H1 (cell line): ENCODE data around the gene FAM241B. TPM values are rescaled to one million over a fixed set of nuclear protein-coding genes. Genes with fewer than 3 reads are reported as not detected.
A peak's percentile ranks its signal among the peaks of the same experiment; 100 is the strongest.

Source experiments
- CTCF ChIA-PET: fragments of 300-600 bp; sonication (Branson Sonifier 250); formaldehyde crosslinking; loops from one replicate; lab custom pipeline; 2021; ENCODE audit not compliant: partially characterized antibody; lab: Charles Lee
- POLR2A ChIA-PET: fragments of 300-600 bp; sonication (Branson Sonifier 250); formaldehyde crosslinking; loops from one replicate; lab custom pipeline; 2021; ENCODE audit warnings: inconsistent platforms; ENCODE audit not compliant: partially characterized antibody; lab: Charles Lee
- DNase-seq, 2 experiments: peaks; one replicate each; pipeline versions ENCODE4 v3.0.0 to v3.0.0-alpha.2; 2010 to 2022; ENCODE audit warnings: low spot score in 2 of 2, low read depth in 1 of 2, mixed read lengths in 1 of 2
- FAIRE-seq: peaks from 2 replicates; lab custom pipeline; 2011; peaks lifted over from hg19 to GRCh38; lab: Jason Lieb, UNC
- H2AFZ ChIP-seq: 2 replicates; pipeline ENCODE4 v1.8.1; 2012; ENCODE audit warnings: low read length, inconsistent platforms
- H2AK5ac ChIP-seq: 2 replicates; pipeline ENCODE4 v1.6.1; 2013; ENCODE audit warnings: low read depth, low read length
- H2BK120ac ChIP-seq: replicated peaks from 2 replicates; pipeline ENCODE3; 2013; ENCODE audit warnings: low read depth, low read length, inconsistent platforms
- H2BK12ac ChIP-seq: 2 replicates; pipeline ENCODE4 v1.6.1; 2013; ENCODE audit warnings: low read depth, low read length
- H2BK15ac ChIP-seq: 2 replicates; pipeline ENCODE4 v1.6.1; 2013; ENCODE audit warnings: low read length
- H2BK20ac ChIP-seq: 2 replicates; pipeline ENCODE4 v1.6.1; 2013; ENCODE audit warnings: low read length
- H2BK5ac ChIP-seq: 2 replicates; pipeline ENCODE4 v1.6.1; 2013; ENCODE audit warnings: low read depth, low read length
- H3K14ac ChIP-seq: 2 replicates; pipeline ENCODE4 v1.6.1; 2013; ENCODE audit warnings: inconsistent platforms; ENCODE audit not compliant: insufficient read length
- H3K18ac ChIP-seq: 2 replicates; pipeline ENCODE4 v1.6.1; 2013; ENCODE audit warnings: low read length; ENCODE audit errors: extremely low read depth
- H3K23ac ChIP-seq: 2 replicates; pipeline ENCODE4 v1.6.1; 2013; ENCODE audit warnings: inconsistent platforms; ENCODE audit not compliant: insufficient read length
- H3K23me2 ChIP-seq: 2 replicates; pipeline ENCODE4 v1.6.1; 2013; ENCODE audit warnings: low read depth, low read length
- H3K27ac ChIP-seq: 2 replicates; pipeline ENCODE4 v1.6.1; 2011; ENCODE audit warnings: low read depth, low read length, inconsistent platforms
- H3K27me3 ChIP-seq, 4 experiments: replicated peaks in 1 of 4; 1 replicate in 1 of 4; 2 replicates in 3 of 4; pipeline versions ENCODE4 v1.6.1 to v1.8.1; 2011 to 2013; ENCODE audit warnings: low read length in 3 of 4, mild to moderate bottlenecking in 3 of 4, inconsistent platforms in 2 of 4, mixed read lengths in 2 of 4, moderate library complexity in 1 of 4; ENCODE audit not compliant: control insufficient read depth in 3 of 4, insufficient read depth in 3 of 4; ENCODE audit errors: extremely low read depth in 1 of 4
- H3K36me3 ChIP-seq, 4 experiments: 2 replicates each; pipeline versions ENCODE4 v1.6.1 to v1.8.1; 2011 to 2013; ENCODE audit warnings: mild to moderate bottlenecking in 4 of 4, low read length in 3 of 4, moderate library complexity in 2 of 4, control low read depth in 1 of 4, inconsistent platforms in 1 of 4; ENCODE audit not compliant: insufficient read depth in 4 of 4, control insufficient read depth in 2 of 4
- H3K4ac ChIP-seq: replicated peaks from 2 replicates; pipeline ENCODE3; 2013; ENCODE audit warnings: low read length, low read depth, mixed read lengths, inconsistent platforms; ENCODE audit not compliant: insufficient read length
- H3K4me1 ChIP-seq, 4 experiments: replicated peaks in 1 of 4; 1 replicate in 1 of 4; 2 replicates in 3 of 4; pipeline versions ENCODE4 v1.6.1 to v1.8.1; 2011 to 2013; ENCODE audit warnings: low read length in 3 of 4, inconsistent platforms in 2 of 4, mixed read lengths in 1 of 4; ENCODE audit not compliant: insufficient read depth in 4 of 4, control insufficient read depth in 3 of 4
- H3K4me2 ChIP-seq, 2 experiments: 2 replicates each; pipeline versions ENCODE4 v1.6.1 to v1.8.1; 2011 to 2013; ENCODE audit warnings: low read depth in 2 of 2, low read length in 2 of 2, control low read depth in 1 of 2, inconsistent platforms in 1 of 2, mild to moderate bottlenecking in 1 of 2; ENCODE audit not compliant: insufficient read depth in 1 of 2
- H3K4me3 ChIP-seq, 4 experiments: fragments of 200-600, 300-600 bp in 1 of 4; sonication (generic), shearing (Covaris generic), sonication (Bioruptor Twin) in 1 of 4; 2 replicates each; pipeline versions ENCODE4 v1.5.1 to v1.8.1; 2011 to 2016; ENCODE audit warnings: low read length in 4 of 4, low read depth in 3 of 4, control low read depth in 2 of 4, inconsistent platforms in 2 of 4, mild to moderate bottlenecking in 2 of 4, mixed read lengths in 1 of 4, moderate library complexity in 1 of 4; ENCODE audit not compliant: insufficient read depth in 2 of 4; ENCODE audit errors: extremely low read depth in 1 of 4
- H3K56ac ChIP-seq: replicated peaks from 2 replicates; pipeline ENCODE3; 2013; ENCODE audit warnings: low read depth, mild to moderate bottlenecking, mixed read lengths, low read length, inconsistent platforms; ENCODE audit not compliant: insufficient read length
- H3K79me1 ChIP-seq: 2 replicates; pipeline ENCODE4 v1.6.1; 2013; ENCODE audit warnings: low read depth, low read length, control low read depth
- H3K79me2 ChIP-seq, 2 experiments: 2 replicates each; pipeline versions ENCODE4 v1.6.1 to v1.8.1; 2012 to 2013; ENCODE audit warnings: low read length in 2 of 2, mild to moderate bottlenecking in 2 of 2, inconsistent platforms in 1 of 2; ENCODE audit not compliant: insufficient read depth in 2 of 2, control insufficient read depth in 1 of 2
- H3K9ac ChIP-seq, 4 experiments: replicated peaks in 1 of 4; 1 replicate in 1 of 4; 2 replicates in 3 of 4; pipeline versions ENCODE4 v1.6.1 to v1.8.1; 2011 to 2013; ENCODE audit warnings: low read depth in 3 of 4, low read length in 3 of 4, control low read depth in 2 of 4, mild to moderate bottlenecking in 2 of 4, moderate library complexity in 2 of 4, inconsistent platforms in 1 of 4; ENCODE audit errors: extremely low read depth in 1 of 4
- H3K9me3 ChIP-seq, 2 experiments: 2 replicates each; pipeline versions ENCODE4 v1.6.1 to v1.8.1; 2012 to 2013; ENCODE audit warnings: mild to moderate bottlenecking in 2 of 2, moderate library complexity in 2 of 2, control low read depth in 1 of 2, inconsistent platforms in 1 of 2, low read depth in 1 of 2, low read length in 1 of 2, mixed read lengths in 1 of 2; ENCODE audit not compliant: insufficient read depth in 2 of 2
- H4K20me1 ChIP-seq, 2 experiments: replicated peaks in 1 of 2; 2 replicates each; pipeline versions ENCODE3 to v1.8.1; 2011 to 2013; ENCODE audit warnings: inconsistent platforms in 2 of 2, low read length in 2 of 2, mild to moderate bottlenecking in 1 of 2; ENCODE audit not compliant: insufficient read depth in 2 of 2, control insufficient read depth in 1 of 2
- H4K5ac ChIP-seq: 2 replicates; pipeline ENCODE4 v1.6.1; 2013; ENCODE audit warnings: low read length, low read depth, mixed read lengths, inconsistent platforms; ENCODE audit not compliant: insufficient read length
- H4K8ac ChIP-seq: 2 replicates; pipeline ENCODE4 v1.8.0; 2013; ENCODE audit warnings: mild to moderate bottlenecking, moderate library complexity, low read length, inconsistent platforms; ENCODE audit not compliant: insufficient read depth; ENCODE audit errors: extremely low read depth
- H4K91ac ChIP-seq: replicated peaks from 2 replicates; pipeline ENCODE3; 2013; ENCODE audit warnings: low read length, mixed read lengths, inconsistent platforms; ENCODE audit not compliant: insufficient read length
- HDAC2 ChIP-seq, 2 experiments: fragments of 300-600 bp in 1 of 2; sonication (generic) in 1 of 2; IDR thresholded peaks; 2 replicates each; pipeline ENCODE4 v1.6.1; 2011 to 2012; ENCODE audit warnings: low read depth in 2 of 2, low read length in 2 of 2, mild to moderate bottlenecking in 2 of 2, moderate library complexity in 2 of 2, borderline replicate concordance in 1 of 2, inconsistent platforms in 1 of 2
- KDM1A ChIP-seq: fragments of 200-600, 300-600 bp; sonication (generic); IDR thresholded peaks from 2 replicates; pipeline ENCODE4 v1.7.1; 2016; ENCODE audit warnings: mild to moderate bottlenecking, low read length, borderline replicate concordance
- MAFK ChIP-seq: IDR thresholded peaks from 2 replicates; pipeline ENCODE4 v1.6.1; 2012; ENCODE audit warnings: low read depth, mild to moderate bottlenecking, improper control_type of control experiment, low read length
- NANOG ChIP-seq: IDR thresholded peaks from 2 replicates; pipeline ENCODE4 v1.6.1; 2011; ENCODE audit warnings: low read length, low read depth, mild to moderate bottlenecking, inconsistent platforms; ENCODE audit not compliant: insufficient read depth, poor library complexity, severe bottlenecking
- RBBP5 ChIP-seq: IDR thresholded peaks from 2 replicates; pipeline ENCODE4 v1.7.1; 2012; ENCODE audit warnings: low read depth, mild to moderate bottlenecking, inconsistent platforms, low read length, moderate library complexity, borderline replicate concordance
- SIX5 ChIP-seq: IDR thresholded peaks from 2 replicates; pipeline ENCODE4 v1.6.1; 2011; ENCODE audit warnings: mild to moderate bottlenecking, low read depth, low read length
- SP4 ChIP-seq: IDR thresholded peaks from 2 replicates; pipeline ENCODE4 v1.6.1; 2012; ENCODE audit warnings: low read length, inconsistent platforms
- TEAD4 ChIP-seq: IDR thresholded peaks from 2 replicates; pipeline ENCODE4 v1.6.1; 2012; ENCODE audit warnings: low read depth, low read length, inconsistent platforms, mixed read lengths
- WGBS, 2 experiments: shearing (Covaris generic) in 1 of 2; methylation state at CpG; one replicate each; pipeline versions ENCODE4 v1.1.6 to v1.1.7; 2013 to 2015; ENCODE audit warnings: low lambda C conversion rate in 2 of 2, mixed read lengths in 2 of 2, inconsistent platforms in 1 of 2, low coverage in 1 of 2, missing lambda C conversion rate in 1 of 2; ENCODE audit not compliant: insufficient replicate concordance in 2 of 2, insufficient coverage in 1 of 2, insufficient read length in 1 of 2; ENCODE audit errors: extremely low coverage in 1 of 2, missing lambda C conversion rate in 1 of 2; 5-methylcytosine and 5-hydroxymethylcytosine counted together
- polyA plus RNA-seq, 7 experiments: library from polyadenylated mRNA; depleted of rRNA in 3 of 7; stranded (reverse) in 5 of 7; unstranded in 2 of 7; fragments of >200 nt in 5 of 7; fragments of 200-250 nt in 2 of 7; gene quantifications; 1 replicate in 5 of 7; 2 replicates in 1 of 7; 4 replicates in 1 of 7; pipeline versions ENCODE4 v1.2.1 to v1.2.3, GENCODE V29; 2011 to 2013; ENCODE audit warnings: missing spikeins in 2 of 7, mixed read lengths in 2 of 7
- total RNA-seq: library from RNA; stranded (reverse); fragmentation: NEBNext Ultra II Directional; extraction: Animal tissue kit (Norgen Biotek cat#: 25700); gene quantifications from 2 replicates; pipeline ENCODE4 v1.2.1, GENCODE V29; 2021
- TF ChIP-seq, protein P1 (sequence below), 3 experiments: IDR thresholded peaks; 1 replicate in 2 of 3; 2 replicates in 1 of 3; pipeline versions ENCODE4 v1.5.1 to v1.6.1; 2011; ENCODE audit warnings: low read length in 3 of 3, mild to moderate bottlenecking in 3 of 3, inconsistent platforms in 2 of 3, low read depth in 1 of 3, moderate library complexity in 1 of 3; ENCODE audit not compliant: insufficient read depth in 1 of 3; ENCODE audit errors: control extremely low read depth in 1 of 3

The FAM241B gene
- total and polyA plus RNA-seq, 2 of the 8 experiments (the other 6 are each of a cell fraction or from before 2014, with no cell fraction given): 19.3 to 30.1 TPM

- Histone ChIP-seq H3K56ac (no peak overlapping the region), H3K27me3 (peaks cover 0 to 3% (median 0%) of the 10 kb centered on the region in 4 experiments; a peak in 1 of 7 replicates), H3K79me1 (no peaks in the 10 kb centered on the region), H3K27ac (no peak overlapping the region), H3K4me1 (peaks cover 0 to 8% (median 2%) of the 10 kb centered on the region in 4 experiments; a peak in 4 of 7 replicates), H2BK12ac (peak overlapping the region; percentile 55; the same call in 1 of the 2 replicates), H4K91ac (no peak overlapping the region), H3K18ac (0 out of 2 replicates have a peak overlapping the region, but pooled peaks have one; percentile 43), H3K36me3 (no peaks in the 10 kb centered on the region), H4K8ac (no peak overlapping the region; the same call in 1 of the 2 replicates), H4K5ac (no peak overlapping the region), H3K4ac (no peak overlapping the region), H3K4me2 (no peak overlapping the region), H3K4me3 (no peak overlapping the region), H2BK15ac (no peak overlapping the region), H2AK5ac (no peak overlapping the region), H2BK5ac (no peak overlapping the region; the same call in 1 of the 2 replicates), H3K79me2 (no peaks in the 10 kb centered on the region), H3K23ac (no peak overlapping the region), H2BK20ac (no peak overlapping the region), H2AFZ (no peak overlapping the region), H3K9ac (no peak overlapping the region), H3K14ac (no peak overlapping the region), H3K9me3 (no peaks in the 10 kb centered on the region), H4K20me1 (no peaks in the 10 kb centered on the region), H2BK120ac (no peak overlapping the region), H3K23me2 (no peaks in the 10 kb centered on the region)
- POLR2A ChIA-PET: interaction anchor here (0.8 kb wide), 1 partner anchor 9 kb away, joined by 3 read pairs; no protein-coding TSS in a partner anchor
- no peak for FAIRE-seq
- 90% methylated on average over 11 of the region's 11 CpGs; no CpG with 5 or more reads in 1 of the 2 experiments for WGBS, 2 experiments
- CTCF ChIA-PET: interaction anchor here (0.6 to 59.4 kb wide), 10 partner anchors 11 to 252 kb away, joined by 3 to 1374 read pairs (median 12); no protein-coding TSS in a partner anchor
- no peak for DNase-seq
- TF ChIP-seq TEAD4: no peak
- no peak for TF ChIP-seq MAFK
- TF ChIP-seq NANOG: no peak
- TF ChIP-seq HDAC2 (IDR thresholded peaks at IDR 0.05; ENCODE audit: borderline replicate concordance in 1 of 2, low read depth in 2 of 2, low read length in 2 of 2): no peak
- TF ChIP-seq RBBP5: no peak
- no peak for TF ChIP-seq SIX5
- no peak for TF ChIP-seq KDM1A
- TF ChIP-seq SP4: no peak
- TF ChIP-seq, protein P1, sequence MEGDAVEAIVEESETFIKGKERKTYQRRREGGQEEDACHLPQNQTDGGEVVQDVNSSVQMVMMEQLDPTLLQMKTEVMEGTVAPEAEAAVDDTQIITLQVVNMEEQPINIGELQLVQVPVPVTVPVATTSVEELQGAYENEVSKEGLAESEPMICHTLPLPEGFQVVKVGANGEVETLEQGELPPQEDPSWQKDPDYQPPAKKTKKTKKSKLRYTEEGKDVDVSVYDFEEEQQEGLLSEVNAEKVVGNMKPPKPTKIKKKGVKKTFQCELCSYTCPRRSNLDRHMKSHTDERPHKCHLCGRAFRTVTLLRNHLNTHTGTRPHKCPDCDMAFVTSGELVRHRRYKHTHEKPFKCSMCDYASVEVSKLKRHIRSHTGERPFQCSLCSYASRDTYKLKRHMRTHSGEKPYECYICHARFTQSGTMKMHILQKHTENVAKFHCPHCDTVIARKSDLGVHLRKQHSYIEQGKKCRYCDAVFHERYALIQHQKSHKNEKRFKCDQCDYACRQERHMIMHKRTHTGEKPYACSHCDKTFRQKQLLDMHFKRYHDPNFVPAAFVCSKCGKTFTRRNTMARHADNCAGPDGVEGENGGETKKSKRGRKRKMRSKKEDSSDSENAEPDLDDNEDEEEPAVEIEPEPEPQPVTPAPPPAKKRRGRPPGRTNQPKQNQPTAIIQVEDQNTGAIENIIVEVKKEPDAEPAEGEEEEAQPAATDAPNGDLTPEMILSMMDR (IDR thresholded peaks at IDR 0.05; ENCODE audit: control extremely low read depth in 1 of 3, insufficient read depth in 1 of 3, low read depth in 1 of 3, low read length in 3 of 3): no peak
Observed at GRCh38 chr10:69662173-69662877, 32.3 kb downstream of the FAM241B start.
